HepG2 (cell line): ENCODE results near the gene KMT2E. TPM values are rescaled to one million over a fixed set of nuclear protein-coding genes. Genes with fewer than 3 reads are reported as not detected.

Experiments
- JUNB ChIP-seq: sonication (generic); formaldehyde crosslinking; IDR thresholded peaks from 2 replicates; pipeline ENCODE4 v1.8.0; 2022; ENCODE audit warnings: missing genetic modification reagents, mild to moderate bottlenecking, borderline replicate concordance
- REST ChIP-seq, 2 experiments: IDR thresholded peaks; 2 replicates each; pipeline ENCODE4 v1.6.1; 2011 to 2012; ENCODE audit warnings: low read length in 2 of 2, borderline replicate concordance in 1 of 2, low read depth in 1 of 2, mild to moderate bottlenecking in 1 of 2, moderate library complexity in 1 of 2
- RFX1 ChIP-seq: fragments of 450-650 bp; IDR thresholded peaks from 2 replicates; pipeline ENCODE4 v1.6.1; 2017
- ZBTB4 ChIP-seq: sonication (generic); formaldehyde crosslinking; IDR thresholded peaks from 2 replicates; pipeline ENCODE4 v1.4.0; 2020; ENCODE audit warnings: missing genetic modification reagents, mild to moderate bottlenecking, borderline replicate concordance
- ZNF567 ChIP-seq: sonication (generic); formaldehyde crosslinking; IDR thresholded peaks from 2 replicates; pipeline ENCODE4 v1.8.1; 2023; ENCODE audit warnings: mild to moderate bottlenecking, missing genetic modification reagents, borderline replicate concordance
- ZNF607 ChIP-seq: sonication (generic); formaldehyde crosslinking; IDR thresholded peaks from 2 replicates; pipeline ENCODE4 v1.5.1; 2020; ENCODE audit warnings: missing genetic modification reagents, mild to moderate bottlenecking, borderline replicate concordance
- ZNF710 ChIP-seq: sonication (generic); formaldehyde crosslinking; IDR thresholded peaks from 2 replicates; pipeline ENCODE4 v1.5.0; 2020; ENCODE audit warnings: mild to moderate bottlenecking, missing genetic modification reagents, borderline replicate concordance
- polyA plus RNA-seq, 8 experiments: library from polyadenylated mRNA; depleted of rRNA in 3 of 8; stranded (reverse) in 7 of 8; unstranded in 1 of 8; fragments of >200 nt; fragmentation: Illumina TruSeq in 4 of 8; extraction: Trizol in 4 of 8; gene quantifications; 2 replicates each; pipeline versions ENCODE4 v1.2.1 to v1.2.3, GENCODE V29; 2011 to 2016; ENCODE audit warnings: low read depth in 4 of 8, missing spikeins in 1 of 8, mixed read lengths in 1 of 8; ENCODE audit not compliant: insufficient read depth in 1 of 8
- total RNA-seq, 5 experiments: library from RNA; depleted of rRNA; stranded (reverse); fragments of >200 nt; fragmentation: Illumina TruSeq; extraction: Trizol; gene quantifications; 2 replicates each; pipeline ENCODE4 v1.2.3, GENCODE V29; 2016; ENCODE audit warnings: low read depth in 1 of 5
- TF ChIP-seq, protein P1 (sequence below): sonication (generic); formaldehyde crosslinking; IDR thresholded peaks from 2 replicates; pipeline ENCODE4 v1.4.0; 2020; ENCODE audit warnings: mild to moderate bottlenecking, missing genetic modification reagents

The KMT2E gene
- total and polyA plus RNA-seq, 2 of the 13 experiments (the other 11 are each of a cell fraction or from before 2014, with no cell fraction given): 6.3 to 24.4 TPM

DNA sequence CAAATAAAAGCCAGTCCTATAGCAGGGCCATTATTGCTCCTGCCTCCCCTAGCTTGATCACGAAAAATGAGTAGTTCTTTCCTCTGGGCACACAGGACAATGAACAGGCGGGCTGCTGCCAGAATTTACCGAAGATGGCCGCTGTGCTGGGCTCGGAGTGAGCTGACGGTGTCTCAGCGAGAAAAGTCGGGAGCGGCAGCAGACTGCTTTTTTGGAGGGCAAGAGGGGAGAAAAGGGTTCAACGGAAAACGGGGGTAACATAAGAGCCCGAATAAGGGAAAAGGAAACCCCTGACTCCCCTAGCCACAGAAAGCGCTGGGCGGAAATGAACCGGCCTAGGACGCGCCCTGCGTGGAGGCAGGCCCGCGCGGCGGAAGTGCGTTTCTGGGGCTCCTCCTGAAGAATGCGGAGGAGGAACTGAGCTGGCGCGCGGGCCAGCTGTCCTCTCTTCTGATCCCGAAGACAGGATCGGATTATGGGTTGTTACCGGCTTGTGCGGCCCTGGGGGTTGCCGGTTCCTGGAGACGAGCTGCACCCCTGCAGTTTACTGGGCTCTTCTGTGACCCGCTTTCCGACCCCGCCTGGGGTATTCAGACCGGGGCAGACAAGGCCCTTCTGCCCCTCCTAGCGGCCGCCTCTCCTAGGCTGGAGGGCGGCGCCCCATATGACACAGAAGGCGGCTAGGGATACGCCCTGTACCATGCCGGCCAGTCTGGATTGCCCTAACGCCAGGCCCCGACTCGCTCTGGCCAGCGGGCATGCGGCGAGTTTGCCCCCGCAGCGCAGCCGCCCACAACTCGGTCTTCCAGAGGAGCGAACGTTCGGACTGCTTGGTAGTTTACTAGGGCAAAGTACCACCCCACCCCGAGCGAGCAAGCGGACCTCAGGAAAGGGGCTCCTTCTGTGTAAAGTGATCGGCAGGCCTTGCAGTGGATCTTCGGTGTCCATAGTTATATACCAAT, 30.1 kb upstream of the KMT2E start (continued):
- TF ChIP-seq REST (IDR thresholded peaks at IDR 0.05; ENCODE audit: borderline replicate concordance in 1 of 2, low read depth in 1 of 2, low read length in 2 of 2): no peak
- TF ChIP-seq RFX1: no peak
- 0 out of 2 replicates have a peak, but pooled peaks have one; percentile 49 for TF ChIP-seq ZNF567 (CRISPR knock-in tag)
- TF ChIP-seq JUNB (CRISPR knock-in tag): no peak
- TF ChIP-seq ZNF607: peak; percentile 91
- 0 out of 2 replicates have a peak, but pooled peaks have one; percentile 58 for TF ChIP-seq ZBTB4 (CRISPR knock-in tag)
- no peak; the same call in 1 of the 2 replicates for TF ChIP-seq ZNF710 (CRISPR knock-in tag)
- TF ChIP-seq, protein P1, sequence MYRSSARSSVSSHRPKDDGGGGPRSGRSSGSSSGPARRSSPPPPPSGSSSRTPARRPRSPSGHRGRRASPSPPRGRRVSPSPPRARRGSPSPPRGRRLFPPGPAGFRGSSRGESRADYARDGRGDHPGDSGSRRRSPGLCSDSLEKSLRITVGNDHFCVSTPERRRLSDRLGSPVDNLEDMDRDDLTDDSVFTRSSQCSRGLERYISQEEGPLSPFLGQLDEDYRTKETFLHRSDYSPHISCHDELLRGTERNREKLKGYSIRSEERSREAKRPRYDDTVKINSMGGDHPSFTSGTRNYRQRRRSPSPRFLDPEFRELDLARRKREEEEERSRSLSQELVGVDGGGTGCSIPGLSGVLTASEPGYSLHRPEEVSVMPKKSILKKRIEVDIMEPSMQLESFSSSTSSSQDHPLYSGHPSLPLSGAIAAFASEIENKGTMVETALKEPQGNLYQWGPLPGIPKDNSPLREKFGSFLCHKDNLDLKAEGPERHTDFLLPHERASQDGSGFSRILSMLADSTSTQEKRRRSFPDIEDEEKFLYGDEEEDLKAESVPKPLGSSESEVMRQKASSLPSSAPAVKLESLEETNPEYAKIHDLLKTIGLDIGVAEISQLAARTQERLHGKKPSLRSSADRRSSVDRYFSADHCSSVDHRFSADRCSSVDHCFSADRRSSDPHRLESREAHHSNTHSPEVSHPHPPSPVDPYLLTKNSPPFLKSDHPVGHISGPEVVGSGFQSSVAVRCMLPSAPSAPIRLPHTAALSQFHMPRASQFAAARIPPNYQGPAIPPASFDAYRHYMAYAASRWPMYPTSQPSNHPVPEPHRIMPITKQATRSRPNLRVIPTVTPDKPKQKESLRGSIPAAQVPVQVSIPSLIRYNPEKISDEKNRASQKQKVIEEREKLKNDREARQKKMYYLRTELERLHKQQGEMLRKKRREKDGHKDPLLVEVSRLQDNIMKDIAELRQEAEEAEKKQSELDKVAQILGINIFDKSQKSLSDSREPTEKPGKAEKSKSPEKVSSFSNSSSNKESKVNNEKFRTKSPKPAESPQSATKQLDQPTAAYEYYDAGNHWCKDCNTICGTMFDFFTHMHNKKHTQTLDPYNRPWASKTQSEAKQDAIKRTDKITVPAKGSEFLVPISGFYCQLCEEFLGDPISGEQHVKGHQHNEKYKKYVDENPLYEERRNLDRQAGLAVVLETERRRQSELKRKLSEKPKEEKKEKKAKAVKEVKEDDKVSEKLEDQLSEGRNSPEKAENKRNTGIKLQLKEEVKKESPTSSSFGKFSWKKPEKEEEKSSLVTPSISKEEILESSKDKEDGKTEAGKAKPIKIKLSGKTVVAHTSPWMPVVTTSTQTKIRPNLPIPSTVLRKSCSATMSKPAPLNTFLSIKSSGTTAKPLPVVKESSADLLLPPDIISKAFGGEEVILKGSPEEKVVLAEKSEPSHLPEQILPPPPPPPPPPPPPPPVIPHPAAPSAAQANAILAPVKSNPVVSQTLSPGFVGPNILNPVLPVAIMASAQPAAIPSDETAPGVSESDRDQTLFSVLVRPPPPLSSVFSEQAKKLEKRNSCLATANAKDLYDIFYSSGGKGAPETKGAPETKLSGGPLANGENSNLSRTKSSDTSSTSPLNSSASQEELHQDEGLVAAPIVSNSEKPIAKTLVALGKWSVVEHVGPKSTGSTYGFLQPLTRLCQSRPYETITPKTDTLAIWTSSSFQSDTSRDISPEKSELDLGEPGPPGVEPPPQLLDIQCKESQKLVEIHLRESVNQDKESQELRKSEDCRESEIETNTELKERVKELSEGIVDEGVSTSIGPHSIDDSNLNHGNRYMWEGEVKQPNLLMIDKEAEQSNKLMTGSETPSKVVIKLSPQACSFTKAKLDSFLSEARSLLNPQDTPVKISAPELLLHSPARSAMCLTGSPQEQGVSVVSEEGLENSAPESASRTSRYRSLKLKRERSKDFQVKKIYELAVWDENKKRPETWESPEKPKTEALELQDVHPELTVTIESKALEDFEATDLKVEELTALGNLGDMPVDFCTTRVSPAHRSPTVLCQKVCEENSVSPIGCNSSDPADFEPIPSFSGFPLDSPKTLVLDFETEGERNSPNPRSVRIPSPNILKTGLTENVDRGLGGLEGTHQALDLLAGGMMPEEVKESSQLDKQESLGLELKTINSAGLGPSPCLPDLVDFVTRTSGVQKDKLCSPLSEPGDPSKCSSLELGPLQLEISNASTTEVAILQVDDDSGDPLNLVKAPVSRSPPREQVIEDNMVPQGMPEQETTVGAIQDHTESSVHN (CRISPR knock-in tag): no peak
